GM12892 (cell line): ENCODE results near the gene ZNF652.

Source experiments
- POLR2A ChIP-seq: IDR thresholded peaks from 2 replicates; pipeline ENCODE4 v1.6.1; 2011; ENCODE audit warnings: low read depth, low read length, control low read depth
- POLR2AphosphoS5 ChIP-seq: IDR thresholded peaks from 2 replicates; pipeline ENCODE4 v1.6.1; 2011; ENCODE audit warnings: low read depth, low read length, control low read depth
- TAF1 ChIP-seq: IDR thresholded peaks from 2 replicates; pipeline ENCODE4 v1.6.1; 2011; ENCODE audit warnings: low read depth, mild to moderate bottlenecking, control low read depth, low read length, borderline replicate concordance

GRCh38 chr17:49297141-49297540 is 64.9 kb downstream of the ZNF652 start:
- TF ChIP-seq POLR2A (no peak), TAF1 (no peak), POLR2AphosphoS5 (no peak)
